GM21717 (cell line): ENCODE data around the gene RS1.

ENCODE experiments used
- ATAC-seq: cut with Tn5 transposase; IDR thresholded peaks from one replicate; pipeline ENCODE4 v1.9.1; 2021; ENCODE audit warnings: mild to moderate bottlenecking, moderate library complexity; ENCODE audit not compliant: unreplicated experiment

Gene RS1

DNA sequence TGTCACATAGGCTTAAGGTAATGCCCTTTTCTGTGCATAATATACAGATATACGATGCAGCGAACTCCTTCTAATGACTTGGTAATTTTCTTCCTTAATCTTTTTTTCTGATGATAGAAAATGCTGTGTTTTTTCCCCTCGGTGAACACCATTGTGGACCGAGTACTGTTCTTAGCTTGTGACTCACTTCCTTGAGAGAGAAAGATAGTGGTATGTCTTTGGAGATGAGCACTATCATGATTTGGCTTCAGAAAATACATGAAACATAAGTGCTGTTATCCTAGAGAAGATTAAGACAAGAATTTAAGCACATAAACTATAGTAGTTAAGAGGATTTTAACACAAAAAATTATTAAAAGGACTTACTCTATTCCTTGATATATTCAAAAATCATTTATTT is 63.9 kb downstream of the RS1 start:
- ATAC-seq, result no peak

DNA sequence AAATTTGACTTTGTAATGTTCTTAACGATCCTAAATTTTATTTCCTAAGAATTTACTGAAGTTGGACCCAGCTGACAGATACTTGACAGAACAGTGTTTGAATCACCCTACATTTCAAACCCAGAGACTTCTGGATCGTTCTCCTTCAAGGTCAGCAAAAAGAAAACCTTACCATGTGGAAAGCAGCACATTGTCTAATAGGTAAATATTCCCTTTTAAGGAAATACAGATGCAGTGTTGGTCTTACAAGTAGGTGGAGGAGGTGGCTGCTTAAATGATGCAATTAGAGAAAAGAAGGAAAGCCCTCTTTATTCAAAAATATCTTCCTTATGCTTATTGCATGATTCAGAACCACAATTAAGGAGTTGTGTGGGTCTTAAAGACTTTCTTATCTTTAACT is 73.5 kb downstream of the RS1 start:
- ATAC-seq, result no peak

DNA sequence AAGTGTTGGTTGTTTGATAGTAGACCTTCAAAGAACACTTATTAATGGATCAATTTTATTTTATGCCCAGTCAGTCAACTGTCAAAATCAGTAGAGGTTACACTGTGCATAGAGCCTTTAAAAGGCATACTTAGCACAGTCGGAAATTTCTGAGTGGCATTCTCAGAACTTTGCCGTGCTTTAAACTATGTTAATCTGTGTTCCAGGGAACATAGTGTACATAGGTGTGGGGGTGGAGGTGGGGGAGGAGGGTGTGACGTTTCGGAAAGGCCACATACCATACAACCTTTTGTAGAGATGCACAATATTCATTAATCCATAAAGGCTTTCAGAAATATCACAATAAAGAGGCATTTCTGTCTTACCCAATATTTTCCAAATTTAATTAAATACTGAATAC is 75.8 kb downstream of the RS1 start:
- no peak for ATAC-seq

DNA sequence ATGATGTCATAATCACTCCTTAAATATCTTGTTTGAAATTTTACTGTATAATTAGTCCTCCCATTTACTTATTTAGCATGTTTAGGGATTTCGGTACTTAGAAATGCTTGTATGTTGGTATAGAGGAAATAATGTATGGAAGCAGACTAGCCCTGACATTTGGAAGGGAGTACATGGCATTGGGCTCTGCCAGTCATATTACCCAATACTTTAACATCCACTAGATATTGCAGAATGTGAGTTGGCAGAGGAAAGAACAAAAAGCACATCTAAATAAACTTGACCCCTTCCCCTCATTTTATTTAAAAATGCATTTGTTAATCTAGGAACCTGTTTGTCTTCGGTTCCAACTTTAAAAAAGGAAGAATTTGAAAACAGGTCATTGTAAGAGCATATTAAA is 77.8 kb downstream of the RS1 start:
- no peak for ATAC-seq

DNA sequence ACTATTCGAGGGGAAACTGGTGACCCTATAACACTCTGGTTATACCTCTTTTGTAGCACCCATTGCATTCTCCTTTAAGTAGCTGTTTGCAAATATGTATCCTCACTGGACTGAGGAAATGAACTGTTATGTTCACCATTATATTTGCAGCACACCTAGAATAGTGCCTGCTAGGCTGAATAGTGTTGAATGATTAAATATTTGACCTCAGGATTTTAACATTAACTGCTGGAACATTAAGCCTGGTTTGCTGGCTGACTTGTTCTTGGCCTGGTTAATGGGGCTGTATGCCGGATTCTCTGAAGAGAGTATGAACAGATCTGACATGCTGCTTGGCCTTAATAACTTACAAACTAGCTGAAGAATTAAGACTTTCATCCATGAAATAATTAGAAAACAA is 80.1 kb downstream of the RS1 start:
- no peak for ATAC-seq
